GM18907 (cell line): ENCODE results near the gene CARNS1.
A peak's percentile ranks its signal among the peaks of the same experiment; 100 is the strongest.
"Not testable (repeated sequence)": the region's sequence is repeated elsewhere in the genome, so short reads cannot be mapped to it uniquely, and the experiment has no call there.

ENCODE experiments used
- ATAC-seq: cut with Tn5 transposase; IDR thresholded peaks from one replicate; pipeline ENCODE4 v1.9.1; 2021; ENCODE audit warnings: mild to moderate bottlenecking, moderate library complexity; ENCODE audit not compliant: unreplicated experiment

CARNS1 gene

GRCh38 chr11:67464411-67465188, 49.1 kb downstream of the CARNS1 start:
- ATAC-seq, result peak; percentile 56

DNA sequence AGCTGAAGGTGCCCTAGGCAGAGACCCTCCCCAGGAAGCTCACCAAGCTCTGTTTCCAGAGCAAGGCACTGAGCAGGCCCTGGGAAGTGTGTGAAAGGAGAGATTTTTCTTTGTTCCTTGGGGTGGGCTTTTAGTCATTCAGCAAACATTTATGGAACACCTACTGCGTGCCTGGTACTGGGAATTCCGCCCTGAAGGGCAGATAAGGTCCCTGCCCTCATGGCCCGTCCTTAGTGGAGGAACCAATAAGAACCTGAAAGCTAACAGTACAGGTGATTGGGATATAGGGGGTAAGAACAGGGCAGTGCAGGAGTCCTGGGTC, 49.7 kb downstream of the CARNS1 start:
- no peak for ATAC-seq

GRCh38 chr11:67465530-67465929, 50.1 kb downstream of the CARNS1 start:
- not testable (repeated sequence) for ATAC-seq

GRCh38 chr11:67466367-67466766, 50.9 kb downstream of the CARNS1 start:
- ATAC-seq, result no peak

DNA sequence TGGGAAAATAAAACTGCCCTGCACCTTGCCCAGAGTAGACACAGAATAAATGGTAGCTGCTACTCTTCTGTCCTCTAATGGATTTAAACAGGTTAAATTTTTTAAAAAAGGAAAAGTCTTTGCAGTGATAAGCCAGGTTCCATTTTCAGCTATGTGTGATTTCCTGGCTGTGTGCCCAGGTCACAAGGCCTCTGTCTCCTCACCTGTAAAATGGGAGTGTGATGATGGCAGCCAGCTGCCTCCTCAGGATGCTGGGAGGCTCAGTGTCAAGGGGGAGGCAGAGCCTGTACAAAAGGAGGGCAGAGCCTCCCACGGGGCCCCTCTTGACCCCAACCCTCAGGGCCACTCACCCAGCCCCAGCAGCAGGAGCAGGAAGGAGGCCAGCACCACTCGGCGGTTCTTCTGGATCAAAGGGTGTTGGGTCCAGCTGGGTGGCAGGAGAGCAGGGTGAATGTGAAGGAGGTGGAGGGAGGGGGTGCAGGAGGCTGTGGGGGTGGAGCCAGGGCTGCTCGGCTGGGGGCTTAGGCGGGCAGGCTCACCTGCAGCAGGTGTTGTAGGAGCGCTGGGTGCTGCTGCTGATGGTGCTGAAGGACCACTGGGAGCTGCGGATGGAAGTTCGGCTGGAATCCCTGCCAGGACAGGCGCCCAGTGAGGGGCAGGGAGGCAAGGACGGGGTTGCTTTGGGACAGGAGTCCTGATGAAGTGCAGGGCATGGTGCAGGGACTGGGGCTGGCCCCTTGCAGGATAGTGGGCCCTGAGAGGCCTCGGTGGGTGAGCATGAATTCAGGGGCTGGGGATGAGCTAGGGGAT, 51.7 kb downstream of the CARNS1 start:
- ATAC-seq, result no peak

GRCh38 chr11:67468056-67468455, 52.6 kb downstream of the CARNS1 start:
- ATAC-seq, result no peak

GRCh38 chr11:67468456-67468758, 52.9 kb downstream of the CARNS1 start:
- no peak for ATAC-seq

DNA sequence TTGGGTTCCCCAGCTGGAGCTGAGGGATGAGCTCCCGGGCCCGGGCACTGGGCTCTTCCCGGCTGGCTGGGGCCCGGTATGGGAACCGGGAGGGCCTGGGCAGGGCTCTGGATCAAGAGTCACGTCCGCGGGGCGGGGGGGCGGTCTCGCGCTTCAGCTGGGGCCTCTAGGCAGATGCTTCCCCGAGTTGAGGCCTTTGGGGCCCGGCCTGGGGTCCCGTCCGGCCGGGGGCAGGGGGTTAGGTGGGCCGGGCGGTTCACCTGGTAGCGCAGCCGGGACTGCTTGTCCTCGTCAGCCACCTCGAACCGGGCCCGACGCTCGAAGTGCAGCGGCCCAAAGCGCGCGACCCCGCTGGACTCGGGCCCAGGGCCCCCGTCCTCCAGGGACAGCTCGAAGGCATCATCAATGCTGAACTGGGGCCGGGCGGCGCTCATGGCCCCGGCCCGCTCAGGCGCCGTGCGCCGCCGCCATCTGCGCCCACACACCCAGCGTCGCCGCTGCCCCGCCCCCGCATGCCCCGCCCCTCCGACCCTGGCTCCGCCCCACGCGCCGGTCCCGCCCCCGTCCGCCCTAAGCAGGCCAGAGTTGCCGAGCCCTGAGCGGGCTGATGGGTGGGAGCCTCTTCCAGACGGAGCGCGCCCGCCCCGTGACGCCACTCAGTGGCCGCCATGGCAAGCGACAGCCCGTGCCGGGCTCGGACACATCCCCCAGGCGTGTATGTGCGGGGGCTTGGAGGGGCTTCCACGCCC, 53.5 kb downstream of the CARNS1 start, which contains the start of gene TMEM134:
Gene TMEM134, minus strand, starts transcription at position 493 of the 749 bp plus-strand sequence. Its CDS starts 59 bp downstream, at position 434.
- peak; percentile 66 for ATAC-seq

DNA sequence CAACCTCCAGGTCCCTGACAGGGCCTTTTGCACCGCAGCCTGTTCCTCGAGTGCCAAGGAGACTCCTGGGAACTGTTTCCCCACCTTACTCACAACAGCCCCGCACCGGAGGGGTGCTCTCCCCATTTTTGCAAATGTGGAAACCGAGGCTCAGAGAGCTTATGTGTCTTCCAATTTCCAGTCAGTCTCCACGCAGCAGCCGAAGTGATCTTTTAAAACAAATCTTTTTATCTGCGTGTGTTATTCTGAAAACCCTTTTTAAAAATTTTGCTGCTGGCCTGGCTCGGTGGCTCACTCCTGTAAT, 54.0 kb downstream of the CARNS1 start:
- ATAC-seq, result no peak

DNA sequence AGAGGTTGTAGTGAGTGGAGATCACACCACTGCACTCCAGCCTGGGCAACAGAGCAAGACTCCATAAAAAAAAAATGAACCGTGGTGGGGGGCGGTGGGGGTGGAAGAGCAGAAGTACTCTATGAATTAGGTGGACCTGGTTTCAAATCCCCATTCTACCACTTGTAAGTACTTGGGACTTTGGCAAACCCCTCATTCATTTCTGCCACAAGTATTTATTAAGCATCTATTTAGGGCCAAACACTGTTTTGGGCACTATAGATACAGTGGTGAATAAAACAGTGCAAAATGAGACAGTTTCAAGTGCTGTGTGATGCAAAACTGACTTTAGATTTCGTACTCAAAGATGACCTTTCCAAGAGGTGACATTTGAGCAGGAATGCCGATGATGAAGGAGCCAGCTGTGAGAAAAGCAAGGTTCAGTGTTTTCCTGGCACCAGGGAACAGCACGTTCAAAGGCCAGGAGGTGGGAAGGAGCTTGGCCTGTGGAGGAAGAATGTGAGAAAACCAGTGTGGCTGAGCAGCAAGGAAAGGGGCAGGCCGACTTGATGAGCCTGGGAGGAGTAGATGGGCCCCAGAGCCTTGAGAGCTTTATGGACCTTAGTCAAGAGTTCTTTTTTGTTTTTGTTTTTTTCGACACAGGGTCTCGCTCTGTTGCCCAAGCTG, 55.0 kb downstream of the CARNS1 start:
- ATAC-seq, result no peak

DNA sequence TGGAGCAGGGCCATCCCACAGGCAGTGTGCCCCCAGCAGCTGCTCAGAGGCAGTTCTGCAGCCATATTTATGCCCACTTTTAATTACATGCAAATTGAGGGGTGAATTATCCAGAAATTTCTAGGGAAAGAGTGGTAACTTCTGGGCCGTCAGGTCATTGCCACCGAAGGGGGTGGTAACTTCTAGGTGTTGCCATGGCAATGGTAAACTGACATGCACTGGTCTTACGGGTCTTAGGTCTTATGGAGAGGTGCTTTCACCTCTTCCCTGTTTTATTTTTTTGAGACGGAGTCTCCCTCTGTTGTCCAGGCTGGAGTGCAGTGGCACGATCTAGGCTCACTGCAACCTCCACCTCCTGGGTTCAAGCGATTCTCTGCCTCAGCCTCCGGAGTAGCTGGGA, 57.4 kb downstream of the CARNS1 start:
- no peak for ATAC-seq
